ENCODE data around the gene DGKB.
"Not testable (repeated sequence)": the region's sequence is repeated elsewhere in the genome, so short reads cannot be mapped to it uniquely, and the experiment has no call there.

Gene DGKB

DNA sequence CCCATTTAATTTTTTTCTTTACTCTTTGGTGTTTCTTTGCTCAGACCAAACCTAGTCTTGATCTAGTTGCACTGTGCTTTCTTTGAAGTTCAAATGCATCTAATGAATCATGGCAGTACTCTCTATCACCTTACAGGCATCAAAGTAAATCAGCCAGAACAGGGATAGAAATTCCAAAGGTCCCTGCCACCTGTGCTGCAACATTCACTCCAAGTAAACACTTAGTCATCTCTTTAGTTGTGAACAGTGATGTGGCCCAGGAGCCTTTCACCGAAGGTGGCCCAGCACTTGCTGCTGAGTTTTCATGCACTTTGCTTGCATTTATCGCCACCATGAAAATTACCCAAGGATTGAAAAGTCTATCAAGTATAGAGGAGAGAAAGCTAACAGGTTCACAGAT, 599.0 kb downstream of the DGKB start:
- no peak for DNase-seq (ENCODE audit: low read depth, low spot score)

DNA sequence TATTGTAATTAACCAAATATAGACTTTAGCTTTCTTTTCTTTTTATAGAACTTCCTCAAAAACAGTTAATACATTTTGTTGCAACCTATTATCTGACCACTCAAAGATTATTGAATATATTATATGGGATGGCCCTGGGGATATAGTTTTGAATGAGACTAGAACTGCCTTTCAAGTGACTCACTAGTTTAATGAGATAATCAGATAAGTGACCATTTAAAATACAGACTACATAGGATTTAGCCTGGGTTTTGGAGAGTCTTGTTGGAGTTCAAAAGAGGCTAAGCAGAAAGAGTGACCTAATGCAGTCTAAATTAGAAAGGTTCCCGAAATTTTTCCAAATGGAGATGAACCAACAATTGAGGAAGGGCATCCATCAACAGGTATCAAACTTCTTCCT, 607.9 kb downstream of the DGKB start:
- DNase-seq (ENCODE audit: low read depth, low spot score) = no peak

GRCh38 chr7:14293434-14293833, 609.1 kb downstream of the DGKB start:
- no peak for DNase-seq (ENCODE audit: low read depth, low spot score)

- DNase-seq (ENCODE audit: low read depth, low spot score) = no peak
These were observed 609.8 kb downstream of the DGKB start for GRCh38 chr7:14292737-14293136.

- DNase-seq (ENCODE audit: low read depth, low spot score) = no peak
These were observed 612.6 kb downstream of the DGKB start for GRCh38 chr7:14289957-14290356.

GRCh38 chr7:14288701-14289100, 613.9 kb downstream of the DGKB start:
- no peak for DNase-seq (ENCODE audit: low read depth, low spot score)

- no peak for DNase-seq (ENCODE audit: low read depth, low spot score)
These were observed 615.2 kb downstream of the DGKB start for GRCh38 chr7:14287398-14287797.

GRCh38 chr7:14286036-14286435, 616.5 kb downstream of the DGKB start:
- no peak for DNase-seq (ENCODE audit: low read depth, low spot score)

GRCh38 chr7:14279065-14279871, 623.3 kb downstream of the DGKB start:
- DNase-seq (ENCODE audit: low read depth, low spot score) = not testable (repeated sequence)

- DNase-seq (ENCODE audit: low read depth, low spot score) = no peak
These were observed 627.2 kb downstream of the DGKB start for GRCh38 chr7:14275356-14275755.

- no peak for DNase-seq (ENCODE audit: low read depth, low spot score)
These were observed 631.1 kb downstream of the DGKB start for GRCh38 chr7:14271441-14271840.

DNA sequence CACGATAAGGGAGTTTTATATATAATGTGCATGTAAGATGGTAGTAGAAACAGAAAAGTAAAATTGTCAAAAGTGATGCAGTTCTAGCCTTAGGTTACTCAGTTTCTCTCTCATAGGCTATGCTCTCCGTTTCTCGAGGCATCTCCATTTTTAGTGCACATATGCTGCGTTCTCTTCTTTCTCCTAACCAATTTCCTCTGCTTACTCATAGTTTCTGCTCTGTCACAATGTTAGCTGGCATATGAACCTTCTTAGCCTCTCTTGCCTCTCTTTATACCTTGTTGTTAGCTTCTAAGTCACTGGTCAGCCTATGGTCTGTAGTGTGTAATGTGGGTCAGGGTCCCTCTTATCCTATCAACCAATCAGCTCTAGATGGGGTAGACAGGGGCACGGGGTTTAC, 632.5 kb downstream of the DGKB start:
- DNase-seq (ENCODE audit: low read depth, low spot score) = no peak

DNA sequence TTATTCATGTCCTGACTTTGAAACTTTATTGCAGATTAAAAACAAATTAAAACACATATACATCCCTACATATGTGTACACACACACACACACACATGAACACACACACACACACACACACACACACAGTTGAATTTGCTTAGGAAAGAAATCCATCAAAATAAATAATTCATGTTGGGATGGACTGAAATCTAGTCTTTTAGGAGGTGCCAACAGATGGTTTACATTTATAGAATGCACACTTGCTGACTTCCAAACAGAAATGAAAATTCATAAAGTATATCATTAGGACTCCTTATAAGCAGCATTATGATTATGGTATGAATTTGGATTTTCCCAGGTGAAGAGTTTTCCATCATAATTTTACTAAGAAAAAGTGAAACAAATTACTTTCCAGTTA, 642.5 kb downstream of the DGKB start:
- no peak for DNase-seq (ENCODE audit: low read depth, low spot score)

- no peak for DNase-seq (ENCODE audit: low read depth, low spot score)
These were observed 643.7 kb downstream of the DGKB start for GRCh38 chr7:14258861-14259260.

DNA sequence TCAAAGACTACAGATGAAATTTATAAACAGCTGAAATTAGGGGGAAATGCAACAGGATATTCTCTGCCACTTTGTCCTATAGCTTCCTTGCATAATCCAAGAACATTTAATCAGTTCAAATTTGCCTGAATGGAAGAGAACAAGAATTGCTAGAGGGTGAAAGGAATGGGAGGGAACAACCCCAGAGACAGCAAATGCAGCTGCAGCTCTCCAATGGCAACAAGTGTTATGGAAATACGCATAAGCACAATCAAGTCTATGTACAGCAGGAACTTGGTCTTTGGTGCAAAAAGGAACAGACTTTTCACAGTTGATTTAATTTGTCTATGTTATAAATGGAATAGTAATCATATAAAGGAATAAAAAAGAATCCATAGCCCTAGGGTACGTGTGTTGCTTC, 644.1 kb downstream of the DGKB start:
- no peak for DNase-seq (ENCODE audit: low read depth, low spot score)

GRCh38 chr7:14252458-14252857, 650.1 kb downstream of the DGKB start:
- DNase-seq (ENCODE audit: low read depth, low spot score) = no peak

GRCh38 chr7:14242175-14242574, 660.4 kb downstream of the DGKB start:
- no peak for DNase-seq (ENCODE audit: low read depth, low spot score)

DNA sequence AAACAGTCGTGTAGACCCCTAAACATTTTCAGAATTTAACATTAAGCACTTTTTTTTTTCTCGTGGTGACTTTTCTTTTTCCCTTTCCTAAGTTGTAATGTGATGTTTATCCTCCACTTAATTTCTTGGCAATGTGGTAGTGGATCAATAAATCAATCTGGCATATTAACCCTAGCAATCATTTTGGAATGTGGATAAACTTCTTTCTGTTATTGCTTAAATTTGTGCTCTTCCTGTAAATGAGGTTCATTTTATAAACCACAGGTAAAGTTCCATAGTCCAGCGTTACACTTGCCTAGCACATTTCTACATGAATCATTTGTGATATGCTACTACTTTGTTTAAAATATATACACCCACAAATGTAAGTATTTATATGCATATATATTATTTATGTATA, 665.7 kb downstream of the DGKB start:
- DNase-seq (ENCODE audit: low read depth, low spot score) = no peak

GRCh38 chr7:14235056-14235455, 667.5 kb downstream of the DGKB start:
- no peak for DNase-seq (ENCODE audit: low read depth, low spot score)

DNA sequence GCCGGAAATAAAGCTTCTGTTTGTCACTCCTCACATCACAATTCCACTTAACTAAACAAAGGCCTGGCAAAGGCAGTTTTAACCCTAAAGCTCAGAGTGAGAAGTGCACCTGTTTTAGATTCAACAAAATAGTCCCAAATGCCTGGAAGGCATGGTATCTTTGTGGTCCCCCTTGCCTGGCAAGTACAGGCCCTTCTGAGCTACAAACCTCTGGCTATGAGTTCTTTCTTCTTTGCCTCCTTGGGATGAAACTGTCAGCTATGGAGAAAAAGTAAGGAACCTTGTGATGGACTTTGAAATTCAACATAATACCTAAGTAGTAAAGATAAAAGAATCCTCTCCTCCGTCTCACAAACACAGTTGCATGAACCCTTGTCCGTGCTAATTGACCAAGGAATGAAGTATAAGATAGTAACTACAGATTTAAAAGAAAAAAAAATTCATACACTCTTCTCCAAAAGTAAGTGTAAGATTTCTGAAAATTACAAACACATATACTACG, 668.6 kb downstream of the DGKB start:
- DNase-seq (ENCODE audit: low read depth, low spot score) = no peak

- DNase-seq (ENCODE audit: low read depth, low spot score) = peak; percentile 21
These were observed 669.3 kb downstream of the DGKB start for GRCh38 chr7:14233076-14233867.

- no peak for DNase-seq (ENCODE audit: low read depth, low spot score)
These were observed 673.5 kb downstream of the DGKB start for GRCh38 chr7:14229047-14229446.

GRCh38 chr7:14228341-14228740, 674.2 kb downstream of the DGKB start:
- peak; percentile 11 for DNase-seq (ENCODE audit: low read depth, low spot score)
